ENCODE measurements around the gene SCUBE3. TPM values are rescaled to one million over a fixed set of nuclear protein-coding genes. Genes with fewer than 3 reads are reported as not detected.

Gene SCUBE3
- total RNA-seq, 2 donors from 2014 or later = 2.0 to 3.4 TPM

GRCh38 chr6:35194390-35194789 lies 19.4 kb upstream of the SCUBE3 start:
- H3K4me3 ChIP-seq = no peak overlapping the region
- WGBS = 75% methylated on average over 5 of the region's 5 CpGs
- TF ChIP-seq POLR2A (IDR thresholded peaks at IDR 0.05) = no peak
- TF ChIP-seq CTCF (IDR thresholded peaks at IDR 0.05) = no peak
- TF ChIP-seq POLR2AphosphoS5 (IDR thresholded peaks at IDR 0.05) = no peak
- DNase-seq (ENCODE audit: low spot score) = no peak
- no peaks in the 10 kb centered on the region for H3K4me1 ChIP-seq (replicated peaks)
- no peaks in the 10 kb centered on the region for H3K9me3 ChIP-seq
- intact Hi-C loops (cut with DNase I) = no loop called here
- H3K27ac ChIP-seq = no peak overlapping the region
- H3K36me3 ChIP-seq = no peaks in the 10 kb centered on the region
- no peaks in the 10 kb centered on the region for H3K27me3 ChIP-seq (replicated peaks; ENCODE audit: insufficient read depth)

GRCh38 chr6:35195120-35195780 lies 18.5 kb upstream of the SCUBE3 start:
- H3K36me3 ChIP-seq = no peaks in the 10 kb centered on the region
- TF ChIP-seq POLR2AphosphoS5 (IDR thresholded peaks at IDR 0.05) (no peak), CTCF (IDR thresholded peaks at IDR 0.05) (no peak), POLR2A (IDR thresholded peaks at IDR 0.05) (no peak)
- H3K27ac ChIP-seq = no peak overlapping the region
- intact Hi-C loops (cut with DNase I) = no loop called here
- H3K4me1 ChIP-seq (replicated peaks) = no peaks in the 10 kb centered on the region
- no peak overlapping the region for H3K4me3 ChIP-seq
- H3K9me3 ChIP-seq = no peaks in the 10 kb centered on the region
- 95% methylated on average over 3 of the region's 3 CpGs for WGBS
- H3K27me3 ChIP-seq (replicated peaks; ENCODE audit: insufficient read depth) = no peaks in the 10 kb centered on the region
- DNase-seq (ENCODE audit: low spot score) = no peak

GRCh38 chr6:35197196-35197595 lies 16.6 kb upstream of the SCUBE3 start:
- DNase-seq (ENCODE audit: low spot score) = no peak
- Histone ChIP-seq H3K9me3 (no peaks in the 10 kb centered on the region), H3K36me3 (no peaks in the 10 kb centered on the region), H3K4me1 (replicated peaks) (no peaks in the 10 kb centered on the region), H3K27me3 (replicated peaks; ENCODE audit: insufficient read depth) (no peaks in the 10 kb centered on the region), H3K27ac (no peak overlapping the region), H3K4me3 (no peak overlapping the region)
- TF ChIP-seq CTCF (IDR thresholded peaks at IDR 0.05) = no peak
- 51% methylated on average over 5 of the region's 5 CpGs for WGBS
- intact Hi-C loops (cut with DNase I) = no loop called here

- Histone ChIP-seq H3K36me3 (no peaks in the 10 kb centered on the region), H3K4me3 (no peak overlapping the region), H3K9me3 (no peaks in the 10 kb centered on the region), H3K27ac (no peak overlapping the region), H3K4me1 (replicated peaks) (no peaks in the 10 kb centered on the region), H3K27me3 (replicated peaks; ENCODE audit: insufficient read depth) (no peaks in the 10 kb centered on the region)
- DNase-seq (ENCODE audit: low spot score) = no peak
- 75% methylated on average over 2 of the region's 2 CpGs for WGBS
- TF ChIP-seq CTCF (IDR thresholded peaks at IDR 0.05) (no peak), POLR2A (IDR thresholded peaks at IDR 0.05) (no peak), POLR2AphosphoS5 (IDR thresholded peaks at IDR 0.05) (no peak)
- intact Hi-C loops (cut with DNase I) = no loop called here
Observed at GRCh38 chr6:35199866-35200265, 13.9 kb upstream of the SCUBE3 start.

- intact Hi-C loops (cut with DNase I) = no loop called here
- peak; percentile 9 for DNase-seq (ENCODE audit: low spot score)
- Histone ChIP-seq H3K27me3 (replicated peaks; ENCODE audit: insufficient read depth) (no peaks in the 10 kb centered on the region), H3K27ac (no peak overlapping the region), H3K9me3 (no peaks in the 10 kb centered on the region), H3K36me3 (no peaks in the 10 kb centered on the region), H3K4me1 (replicated peaks) (no peaks in the 10 kb centered on the region), H3K4me3 (no peak overlapping the region)
- WGBS = 38% methylated on average over 6 of the region's 6 CpGs
- TF ChIP-seq POLR2A (IDR thresholded peaks at IDR 0.05) (no peak), POLR2AphosphoS5 (IDR thresholded peaks at IDR 0.05) (peak; percentile 53), CTCF (IDR thresholded peaks at IDR 0.05) (no peak)
Observed at GRCh38 chr6:35202066-35202546, 11.7 kb upstream of the SCUBE3 start.

Data from prostate gland (tissue), 2 donors.